Neural progenitor cell (in vitro differentiated cells): ENCODE measurements around the gene INSYN1. TPM values are rescaled to one million over a fixed set of nuclear protein-coding genes. Genes with fewer than 3 reads are reported as not detected.

ENCODE experiments used
- DNase-seq: peaks from one replicate; pipeline ENCODE4 v3.0.0-alpha.2; 2016; ENCODE audit warnings: low spot score
- H2AFZ ChIP-seq: fragments of 200-600 bp; sonication (generic); replicated peaks from 2 replicates; pipeline ENCODE4 v1.6.1; 2016; ENCODE audit warnings: antibody characterized with exemption
- H3F3A ChIP-seq: fragments of 200-600 bp; sonication (generic); 2 replicates; pipeline ENCODE4 v1.6.1; 2016; ENCODE audit warnings: antibody characterized with exemption, low read depth
- H3K27ac ChIP-seq: fragments of 200-600 bp; sonication (generic); 2 replicates; pipeline ENCODE4 v1.5.1; 2016; ENCODE audit warnings: mild to moderate bottlenecking
- H3K27me3 ChIP-seq: fragments of 200-600 bp; sonication (generic); 2 replicates; pipeline ENCODE4 v1.6.1; 2016; ENCODE audit warnings: mild to moderate bottlenecking, moderate library complexity
- H3K36me3 ChIP-seq: fragments of 200-600 bp; sonication (generic); 2 replicates; pipeline ENCODE4 v1.5.1; 2016
- H3K4me1 ChIP-seq: fragments of 200-600 bp; sonication (generic); 2 replicates; pipeline ENCODE4 v1.6.1; 2016; ENCODE audit warnings: mixed run types
- H3K4me2 ChIP-seq: fragments of 200-600 bp; sonication (generic); 2 replicates; pipeline ENCODE4 v1.6.1; 2016
- H3K4me3 ChIP-seq: fragments of 200-600 bp; sonication (generic); 2 replicates; pipeline ENCODE4 v1.5.1; 2016
- H3K79me2 ChIP-seq: fragments of 200-600 bp; sonication (generic); 2 replicates; pipeline ENCODE4 v1.6.1; 2016; ENCODE audit warnings: low read depth
- H3K9ac ChIP-seq: fragments of 200-600 bp; sonication (generic); 2 replicates; pipeline ENCODE4 v1.6.1; 2016
- H3K9me3 ChIP-seq: fragments of 200-600 bp; sonication (generic); 2 replicates; pipeline ENCODE4 v1.5.1; 2016; ENCODE audit warnings: low read depth
- H4K20me1 ChIP-seq: fragments of 200-600 bp; sonication (generic); 2 replicates; pipeline ENCODE4 v1.6.1; 2016; ENCODE audit warnings: low read depth
- H3K27ac Mint-ChIP-seq: 3 replicates; pipeline ENCODE4 v1.8.0; 2021; ENCODE audit warnings: mixed read lengths
- H3K27me3 Mint-ChIP-seq: 2 replicates; pipeline ENCODE4 v1.8.0; 2022; ENCODE audit warnings: low read depth, mild to moderate bottlenecking, inconsistent platforms, moderate library complexity, mixed read lengths; ENCODE audit not compliant: insufficient read depth
- H3K36me3 Mint-ChIP-seq: 3 replicates; pipeline ENCODE4 v1.8.0; 2021; ENCODE audit warnings: mixed read lengths
- H3K4me1 Mint-ChIP-seq: 3 replicates; pipeline ENCODE4 v1.8.0; 2021; ENCODE audit warnings: mixed read lengths
- H3K4me3 Mint-ChIP-seq: 3 replicates; pipeline ENCODE4 v1.8.0; 2021; ENCODE audit warnings: mild to moderate bottlenecking, moderate library complexity, mixed read lengths
- H3K9me3 Mint-ChIP-seq: 3 replicates; pipeline ENCODE4 v1.8.0; 2020; ENCODE audit warnings: mixed read lengths
- CTCF ChIP-seq: fragments of 200-600 bp; sonication (generic); IDR thresholded peaks from 2 replicates; pipeline ENCODE4 v1.5.1; 2017; ENCODE audit warnings: antibody characterized with exemption, mild to moderate bottlenecking
- EZH2 ChIP-seq: fragments of 200-600 bp; sonication (generic); IDR thresholded peaks from 2 replicates; pipeline ENCODE4 v1.6.1; 2017; ENCODE audit warnings: antibody characterized with exemption, mild to moderate bottlenecking, moderate library complexity
- EZH2phosphoT487 ChIP-seq: fragments of 200-600 bp; sonication (generic); IDR thresholded peaks from 2 replicates; pipeline ENCODE4 v1.6.1; 2017; ENCODE audit warnings: antibody characterized with exemption
- total RNA-seq: library from RNA; depleted of rRNA; stranded (reverse); fragments of >200 nt; gene quantifications from 2 replicates; pipeline ENCODE4 v1.2.3, GENCODE V29; 2015; ENCODE audit warnings: low replicate concordance

The INSYN1 gene
- total RNA-seq, 1 donor from 2014 or later, result 0.17 TPM

- Mint-ChIP-seq H3K27ac (peak overlapping the region; percentile 77), H3K4me3 (no peak overlapping the region)
- DNase-seq, result no peak
These were observed 46.3 kb upstream of the INSYN1 start for GRCh38 chr15:73799466-73799865.

GRCh38 chr15:73797366-73798158 lies 44.4 kb upstream of the INSYN1 start:
- no peaks in the 10 kb centered on the region for H4K20me1 ChIP-seq
- H3K79me2 ChIP-seq, result no peaks in the 10 kb centered on the region
- H3F3A ChIP-seq, result peaks cover 8% of the 10 kb centered on the region
- no peaks in the 10 kb centered on the region for H3K36me3 ChIP-seq
- no peak overlapping the region for H3K4me3 ChIP-seq
- H2AFZ ChIP-seq, result no peak overlapping the region
- H3K9me3 ChIP-seq, result no peaks in the 10 kb centered on the region
- peaks cover 13% of the 10 kb centered on the region for H3K4me1 Mint-ChIP-seq
- no peaks in the 10 kb centered on the region for H3K4me1 ChIP-seq
- H3K9ac ChIP-seq, result no peak overlapping the region
- H3K36me3 Mint-ChIP-seq, result no peaks in the 10 kb centered on the region
- no peaks in the 10 kb centered on the region for H3K9me3 Mint-ChIP-seq
- no peaks in the 10 kb centered on the region for H3K27me3 ChIP-seq
- peaks cover 6% of the 10 kb centered on the region for H3K27me3 Mint-ChIP-seq
- H3K27ac Mint-ChIP-seq, result no peak overlapping the region
- no peak for DNase-seq
- TF ChIP-seq EZH2, result no peak
- no peak for TF ChIP-seq EZH2phosphoT487
- no peak for TF ChIP-seq CTCF
- no peak overlapping the region for H3K27ac ChIP-seq
- H3K4me3 Mint-ChIP-seq, result no peak overlapping the region
- H3K4me2 ChIP-seq, result no peak overlapping the region

More at GRCh38 chr15:73799466-73799865, 46.3 kb upstream of the INSYN1 start:
- no peaks in the 10 kb centered on the region for H3K36me3 Mint-ChIP-seq
- Histone ChIP-seq H3K79me2 (no peaks in the 10 kb centered on the region), H2AFZ (no peak overlapping the region), H3K27ac (no peak overlapping the region), H3K27me3 (no peaks in the 10 kb centered on the region), H3K4me3 (no peak overlapping the region), H3K9ac (no peak overlapping the region), H3K4me2 (no peak overlapping the region), H3K36me3 (no peaks in the 10 kb centered on the region), H4K20me1 (no peaks in the 10 kb centered on the region), H3K4me1 (peaks cover 4% of the 10 kb centered on the region), H3F3A (no peaks in the 10 kb centered on the region), H3K9me3 (no peaks in the 10 kb centered on the region)
- H3K9me3 Mint-ChIP-seq, result no peaks in the 10 kb centered on the region
- H3K27me3 Mint-ChIP-seq, result peaks cover 6% of the 10 kb centered on the region
- TF ChIP-seq CTCF, result no peak
- no peak for TF ChIP-seq EZH2
- TF ChIP-seq EZH2phosphoT487, result no peak
- peaks cover 18% of the 10 kb centered on the region for H3K4me1 Mint-ChIP-seq

- Histone ChIP-seq H3K9me3 (no peaks in the 10 kb centered on the region), H3F3A (peaks cover 8% of the 10 kb centered on the region), H3K4me2 (no peak overlapping the region), H3K27me3 (no peaks in the 10 kb centered on the region), H3K4me3 (no peak overlapping the region), H4K20me1 (no peaks in the 10 kb centered on the region), H3K27ac (no peak overlapping the region), H2AFZ (no peak overlapping the region), H3K4me1 (no peaks in the 10 kb centered on the region), H3K79me2 (no peaks in the 10 kb centered on the region), H3K36me3 (no peaks in the 10 kb centered on the region), H3K9ac (no peak overlapping the region)
- peaks cover 2% of the 10 kb centered on the region for H3K27me3 Mint-ChIP-seq
- TF ChIP-seq EZH2phosphoT487 (no peak), EZH2 (no peak), CTCF (no peak)
- peaks cover 13% of the 10 kb centered on the region for H3K4me1 Mint-ChIP-seq
- H3K27ac Mint-ChIP-seq, result no peak overlapping the region
- no peak overlapping the region for H3K4me3 Mint-ChIP-seq
- no peaks in the 10 kb centered on the region for H3K36me3 Mint-ChIP-seq
- no peak for DNase-seq
- H3K9me3 Mint-ChIP-seq, result no peaks in the 10 kb centered on the region
These were observed 43.2 kb upstream of the INSYN1 start for GRCh38 chr15:73796331-73796831.
